GM18526 (cell line): ENCODE measurements around the gene A2M.

Experiments
- POLR2A ChIP-seq: IDR thresholded peaks from 3 replicates; pipeline ENCODE4 v1.6.1; 2011; ENCODE audit not compliant: insufficient read length; ENCODE audit errors: extremely low read depth

Gene A2M

GRCh38 chr12:9027161-9028059 is 88.3 kb downstream of the A2M start:
- TF ChIP-seq POLR2A, result no peak

GRCh38 chr12:9024512-9024911 is 91.2 kb downstream of the A2M start:
- no peak for TF ChIP-seq POLR2A

- TF ChIP-seq POLR2A, result no peak
Observed at GRCh38 chr12:9022592-9022991, 93.1 kb downstream of the A2M start.
